ENCODE data around the gene CFL1. TPM values are rescaled to one million over a fixed set of nuclear protein-coding genes. Genes with fewer than 3 reads are reported as not detected.
A peak's percentile ranks its signal among the peaks of the same experiment; 100 is the strongest.

CFL1 gene
- total and polyA plus RNA-seq, 2 donors from 2014 or later: 705 to 846 TPM

- TF ChIP-seq, protein P1, sequence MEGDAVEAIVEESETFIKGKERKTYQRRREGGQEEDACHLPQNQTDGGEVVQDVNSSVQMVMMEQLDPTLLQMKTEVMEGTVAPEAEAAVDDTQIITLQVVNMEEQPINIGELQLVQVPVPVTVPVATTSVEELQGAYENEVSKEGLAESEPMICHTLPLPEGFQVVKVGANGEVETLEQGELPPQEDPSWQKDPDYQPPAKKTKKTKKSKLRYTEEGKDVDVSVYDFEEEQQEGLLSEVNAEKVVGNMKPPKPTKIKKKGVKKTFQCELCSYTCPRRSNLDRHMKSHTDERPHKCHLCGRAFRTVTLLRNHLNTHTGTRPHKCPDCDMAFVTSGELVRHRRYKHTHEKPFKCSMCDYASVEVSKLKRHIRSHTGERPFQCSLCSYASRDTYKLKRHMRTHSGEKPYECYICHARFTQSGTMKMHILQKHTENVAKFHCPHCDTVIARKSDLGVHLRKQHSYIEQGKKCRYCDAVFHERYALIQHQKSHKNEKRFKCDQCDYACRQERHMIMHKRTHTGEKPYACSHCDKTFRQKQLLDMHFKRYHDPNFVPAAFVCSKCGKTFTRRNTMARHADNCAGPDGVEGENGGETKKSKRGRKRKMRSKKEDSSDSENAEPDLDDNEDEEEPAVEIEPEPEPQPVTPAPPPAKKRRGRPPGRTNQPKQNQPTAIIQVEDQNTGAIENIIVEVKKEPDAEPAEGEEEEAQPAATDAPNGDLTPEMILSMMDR (IDR thresholded peaks at IDR 0.05; ENCODE audit: borderline replicate concordance, extremely low read depth, insufficient read depth): no peak
- DNase-seq (peak in 2 of 5 donors; percentile 17 to 40), FAIRE-seq (no peak)
- peak overlapping the region; percentile 57 to 100 (median 59) for H3K9ac ChIP-seq (ENCODE audit: low read length in 3 of 3)
- H3K4me1 ChIP-seq (ENCODE audit: control insufficient read depth in 2 of 3, insufficient read depth in 2 of 3, low read depth in 1 of 3, low read length in 3 of 3): peaks cover 0 to 28% (median 19%) of the 10 kb centered on the region in 3 donors
- peak overlapping the region; percentile 66 to 96 (median 75) for H3K4me3 ChIP-seq (ENCODE audit: low read length in 3 of 3)
- no peaks in the 10 kb centered on the region for H3K27me3 ChIP-seq (ENCODE audit: control insufficient read depth, insufficient read depth, low read length)
- intact Hi-C loops (cut with DNase I): no loop called here
- H3K27ac ChIP-seq (ENCODE audit: low read depth in 2 of 2, low read length in 2 of 2): peak overlapping the region in 1 of 2 donors; percentile 98
- peaks cover 0 to 29% (median 18%) of the 10 kb centered on the region in 3 donors for H3K36me3 ChIP-seq (ENCODE audit: control insufficient read depth in 2 of 3, insufficient read depth in 3 of 3, low read length in 3 of 3)
- H3K9me3 ChIP-seq (ENCODE audit: control insufficient read depth in 2 of 3, insufficient read depth in 1 of 3, low read length in 3 of 3): no peaks in the 10 kb centered on the region
Measured at GRCh38 chr11:65861165-65861505, 3.2 kb upstream of the CFL1 start.

DNA sequence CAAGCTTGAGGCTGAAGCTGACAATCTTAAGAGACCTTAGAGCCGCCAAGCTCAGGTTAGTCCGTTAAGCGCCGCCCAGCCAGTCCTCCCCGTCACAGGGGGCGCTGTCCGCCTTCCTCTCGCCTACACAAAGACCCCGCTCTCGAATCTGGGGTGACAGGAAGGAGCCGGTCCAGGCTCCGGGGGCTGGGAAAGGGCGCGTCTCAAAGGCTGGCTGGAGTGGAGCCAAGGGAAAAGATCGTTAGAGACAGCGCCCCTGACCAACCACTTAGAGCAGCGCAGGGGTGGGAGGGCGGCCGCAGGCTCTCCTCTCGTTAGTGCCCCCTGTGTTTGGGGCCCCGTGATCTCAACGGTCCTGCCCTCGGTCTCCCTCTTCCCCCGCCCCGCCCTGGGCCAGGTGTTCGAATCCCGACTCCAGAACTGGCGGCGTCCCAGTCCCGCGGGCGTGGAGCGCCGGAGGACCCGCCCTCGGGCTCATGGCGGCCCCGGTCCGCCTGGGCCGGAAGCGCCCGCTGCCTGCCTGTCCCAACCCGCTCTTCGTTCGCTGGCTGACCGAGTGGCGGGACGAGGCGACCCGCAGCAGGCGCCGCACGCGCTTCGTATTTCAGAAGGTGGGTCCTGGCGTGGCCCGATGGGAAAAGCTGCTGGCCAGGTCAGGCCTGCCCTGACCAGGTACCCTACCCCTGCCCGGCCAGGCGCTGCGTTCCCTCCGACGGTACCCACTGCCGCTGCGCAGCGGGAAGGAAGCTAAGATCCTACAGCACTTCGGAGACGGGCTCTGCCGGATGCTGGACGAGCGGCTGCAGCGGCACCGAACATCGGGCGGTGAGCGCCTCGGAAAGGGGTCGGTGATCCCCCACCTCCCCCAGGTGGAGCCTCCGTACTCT lies 2.5 kb upstream of the CFL1 start, which contains the start of gene MUS81:
TSS of gene MUS81 (plus strand) at position 156 of the 887 bp plus-strand sequence. CDS start at position 477, 321 bp downstream.
- intact Hi-C loops (cut with DNase I): no loop called here
- Histone ChIP-seq H3K9ac (ENCODE audit: low read length in 3 of 3) (peak within 1 kb of the TSS; percentile 59 to 100 (median 92)), H3K36me3 (ENCODE audit: control insufficient read depth in 2 of 3, insufficient read depth in 3 of 3, low read length in 3 of 3) (peaks cover 3 to 31% (median 24%) of the 10 kb centered on the region in 3 donors), H3K9me3 (ENCODE audit: control insufficient read depth in 2 of 3, insufficient read depth in 1 of 3, low read length in 3 of 3) (no peaks in the 10 kb centered on the region), H3K27me3 (ENCODE audit: control insufficient read depth, insufficient read depth, low read length) (no peaks in the 10 kb centered on the region), H3K4me1 (ENCODE audit: control insufficient read depth in 2 of 3, insufficient read depth in 2 of 3, low read depth in 1 of 3, low read length in 3 of 3) (peaks cover 0 to 31% (median 25%) of the 10 kb centered on the region in 3 donors), H3K27ac (ENCODE audit: low read depth in 2 of 2, low read length in 2 of 2) (peak within 1 kb of the TSS; percentile 98 to 100), H3K4me3 (ENCODE audit: low read length in 3 of 3) (peak within 1 kb of the TSS; percentile 75 to 96 (median 77))
- FAIRE-seq: no peak
- DNase-seq: peak; percentile 98 to 99 (median 98)
- TF ChIP-seq, protein P1 (IDR thresholded peaks at IDR 0.05; ENCODE audit: borderline replicate concordance, extremely low read depth, insufficient read depth): peak; percentile 87

GRCh38 chr11:65859812-65860277 lies 1.9 kb upstream of the CFL1 start:
- Histone ChIP-seq H3K4me3 (ENCODE audit: low read length in 3 of 3) (peak overlapping the region; percentile 66 to 96 (median 75)), H3K9me3 (ENCODE audit: control insufficient read depth in 2 of 3, insufficient read depth in 1 of 3, low read length in 3 of 3) (no peaks in the 10 kb centered on the region), H3K27me3 (ENCODE audit: control insufficient read depth, insufficient read depth, low read length) (no peaks in the 10 kb centered on the region), H3K4me1 (ENCODE audit: control insufficient read depth in 2 of 3, insufficient read depth in 2 of 3, low read depth in 1 of 3, low read length in 3 of 3) (peaks cover 0 to 31% (median 25%) of the 10 kb centered on the region in 3 donors), H3K9ac (ENCODE audit: low read length in 3 of 3) (peak overlapping the region; percentile 28 to 100 (median 92)), H3K36me3 (ENCODE audit: control insufficient read depth in 2 of 3, insufficient read depth in 3 of 3, low read length in 3 of 3) (peaks cover 6 to 31% (median 22%) of the 10 kb centered on the region in 3 donors), H3K27ac (ENCODE audit: low read depth in 2 of 2, low read length in 2 of 2) (peak overlapping the region; percentile 98 to 100)
- TF ChIP-seq, protein P1 (IDR thresholded peaks at IDR 0.05; ENCODE audit: borderline replicate concordance, extremely low read depth, insufficient read depth): no peak
- intact Hi-C loops (cut with DNase I): no loop called here
- no peak for FAIRE-seq
- no peak for DNase-seq

Measured in kidney (tissue), 14 donors.